22Rv1 (cell line): ENCODE results near the gene THSD4.

Experiments used
- ZFX ChIP-seq: fragments of 450-650 bp; IDR thresholded peaks from 2 replicates; pipeline ENCODE4 v1.6.1; 2017; ENCODE audit warnings: antibody characterized with exemption, borderline replicate concordance
- TF ChIP-seq, protein P1 (sequence below): fragments of 450-650 bp; IDR thresholded peaks from 2 replicates; pipeline ENCODE4 v1.5.1; 2017; ENCODE audit warnings: mild to moderate bottlenecking

- TF ChIP-seq, protein P1, sequence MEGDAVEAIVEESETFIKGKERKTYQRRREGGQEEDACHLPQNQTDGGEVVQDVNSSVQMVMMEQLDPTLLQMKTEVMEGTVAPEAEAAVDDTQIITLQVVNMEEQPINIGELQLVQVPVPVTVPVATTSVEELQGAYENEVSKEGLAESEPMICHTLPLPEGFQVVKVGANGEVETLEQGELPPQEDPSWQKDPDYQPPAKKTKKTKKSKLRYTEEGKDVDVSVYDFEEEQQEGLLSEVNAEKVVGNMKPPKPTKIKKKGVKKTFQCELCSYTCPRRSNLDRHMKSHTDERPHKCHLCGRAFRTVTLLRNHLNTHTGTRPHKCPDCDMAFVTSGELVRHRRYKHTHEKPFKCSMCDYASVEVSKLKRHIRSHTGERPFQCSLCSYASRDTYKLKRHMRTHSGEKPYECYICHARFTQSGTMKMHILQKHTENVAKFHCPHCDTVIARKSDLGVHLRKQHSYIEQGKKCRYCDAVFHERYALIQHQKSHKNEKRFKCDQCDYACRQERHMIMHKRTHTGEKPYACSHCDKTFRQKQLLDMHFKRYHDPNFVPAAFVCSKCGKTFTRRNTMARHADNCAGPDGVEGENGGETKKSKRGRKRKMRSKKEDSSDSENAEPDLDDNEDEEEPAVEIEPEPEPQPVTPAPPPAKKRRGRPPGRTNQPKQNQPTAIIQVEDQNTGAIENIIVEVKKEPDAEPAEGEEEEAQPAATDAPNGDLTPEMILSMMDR = no peak
- TF ChIP-seq ZFX = no peak
These were observed 471.2 kb downstream of the THSD4 start for GRCh38 chr15:71586463-71586862.
